Epithelial cell of esophagus (primary cell): ENCODE measurements around the gene RASL10B.

Experiments
- DNase-seq: peaks from one replicate; pipeline ENCODE4 v3.0.0; 2010; ENCODE audit warnings: low read depth
- H3K4me3 ChIP-seq: 2 replicates; pipeline ENCODE4 v1.5.1; 2011; ENCODE audit warnings: mild to moderate bottlenecking, low read length, control low read depth
- TF ChIP-seq, protein P1 (sequence below): IDR thresholded peaks from 2 replicates; pipeline ENCODE4 v1.5.1; 2011; ENCODE audit warnings: low read depth, mild to moderate bottlenecking, low read length, control low read depth, inconsistent platforms; ENCODE audit not compliant: insufficient read depth; ENCODE audit errors: missing control alignments

RASL10B gene

GRCh38 chr17:35752471-35752870, 21.0 kb downstream of the RASL10B start:
- H3K4me3 ChIP-seq = no peak overlapping the region
- TF ChIP-seq, protein P1, sequence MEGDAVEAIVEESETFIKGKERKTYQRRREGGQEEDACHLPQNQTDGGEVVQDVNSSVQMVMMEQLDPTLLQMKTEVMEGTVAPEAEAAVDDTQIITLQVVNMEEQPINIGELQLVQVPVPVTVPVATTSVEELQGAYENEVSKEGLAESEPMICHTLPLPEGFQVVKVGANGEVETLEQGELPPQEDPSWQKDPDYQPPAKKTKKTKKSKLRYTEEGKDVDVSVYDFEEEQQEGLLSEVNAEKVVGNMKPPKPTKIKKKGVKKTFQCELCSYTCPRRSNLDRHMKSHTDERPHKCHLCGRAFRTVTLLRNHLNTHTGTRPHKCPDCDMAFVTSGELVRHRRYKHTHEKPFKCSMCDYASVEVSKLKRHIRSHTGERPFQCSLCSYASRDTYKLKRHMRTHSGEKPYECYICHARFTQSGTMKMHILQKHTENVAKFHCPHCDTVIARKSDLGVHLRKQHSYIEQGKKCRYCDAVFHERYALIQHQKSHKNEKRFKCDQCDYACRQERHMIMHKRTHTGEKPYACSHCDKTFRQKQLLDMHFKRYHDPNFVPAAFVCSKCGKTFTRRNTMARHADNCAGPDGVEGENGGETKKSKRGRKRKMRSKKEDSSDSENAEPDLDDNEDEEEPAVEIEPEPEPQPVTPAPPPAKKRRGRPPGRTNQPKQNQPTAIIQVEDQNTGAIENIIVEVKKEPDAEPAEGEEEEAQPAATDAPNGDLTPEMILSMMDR = no peak
- DNase-seq = no peak

DNA sequence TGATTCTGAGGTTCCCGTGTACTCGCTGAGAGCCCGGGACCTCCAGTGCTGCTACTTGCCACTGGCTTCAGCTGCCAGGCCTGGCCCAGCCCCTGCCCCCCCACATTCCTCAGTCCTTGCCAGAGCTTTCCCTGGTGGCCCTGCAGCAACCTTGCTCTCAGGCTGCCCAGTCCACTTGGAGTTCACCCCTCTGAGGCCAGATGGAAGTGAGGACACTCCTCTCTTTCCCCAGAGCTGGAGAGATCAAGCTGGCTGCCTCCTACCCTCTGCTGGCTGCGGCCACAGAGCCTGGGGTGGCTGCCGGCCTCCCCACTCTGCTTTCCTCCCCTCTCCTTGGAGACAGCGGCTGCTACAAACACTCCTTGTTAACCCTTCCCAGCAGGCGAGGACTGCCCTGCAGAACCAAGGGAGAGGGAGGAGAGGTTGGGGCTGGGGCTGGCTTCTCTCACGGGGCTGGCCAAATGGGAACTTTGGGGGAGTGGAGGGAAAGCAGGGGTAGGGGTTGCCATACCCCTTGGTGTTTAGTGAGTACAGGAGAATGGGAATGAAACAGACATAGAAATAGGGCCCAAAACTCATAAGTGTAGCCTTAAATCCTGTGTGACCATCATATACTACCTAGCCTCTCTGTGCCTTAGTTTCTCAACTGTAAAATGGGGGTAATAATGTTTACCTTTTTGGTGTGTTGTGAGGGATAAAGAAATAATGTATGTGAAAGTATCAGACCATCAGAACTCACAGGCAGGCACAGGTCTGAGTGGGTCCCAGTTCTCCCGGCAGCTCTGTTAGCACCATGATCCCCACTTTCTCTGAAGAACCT, 21.7 kb downstream of the RASL10B start, which contains the start of gene GAS2L2:
Gene GAS2L2, minus strand, starts transcription at position 295 of the 820 bp plus-strand sequence. CDS start 389 bp downstream, outside the sequence.
- H3K4me3 ChIP-seq = no peak within 1 kb of the TSS
- no peak for DNase-seq
- TF ChIP-seq, protein P1 = no peak

DNA sequence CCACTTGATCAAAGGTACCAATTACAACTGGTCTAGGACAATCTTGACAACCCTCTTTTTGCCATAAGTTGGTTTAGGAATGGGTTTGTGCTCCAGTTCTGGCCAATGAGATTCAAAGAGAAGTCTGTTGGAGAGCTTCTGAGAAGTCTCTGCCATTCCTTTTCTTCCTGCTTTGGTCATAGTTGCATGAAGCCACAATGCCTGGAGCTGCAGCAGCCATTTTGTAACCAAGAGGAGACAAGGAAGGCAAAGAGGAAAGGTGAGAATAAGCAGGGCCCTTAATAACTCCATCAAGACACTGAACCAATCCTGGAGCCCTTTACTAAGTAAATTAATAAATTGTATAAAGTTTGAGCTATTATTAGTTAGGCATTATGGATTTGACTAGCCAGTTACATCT, 25.8 kb downstream of the RASL10B start:
- no peak overlapping the region for H3K4me3 ChIP-seq
- TF ChIP-seq, protein P1 = no peak
- no peak for DNase-seq

- no peak for DNase-seq
- no peak within 1 kb of the TSS for H3K4me3 ChIP-seq
- TF ChIP-seq, protein P1 = no peak
Measured at GRCh38 chr17:35760587-35760986, 29.1 kb downstream of the RASL10B start, which contains the start of gene C17orf50. Gene C17orf50 (plus strand): TSS chr17:35760887. CDS start chr17:35760942, 55 bp downstream.

DNA sequence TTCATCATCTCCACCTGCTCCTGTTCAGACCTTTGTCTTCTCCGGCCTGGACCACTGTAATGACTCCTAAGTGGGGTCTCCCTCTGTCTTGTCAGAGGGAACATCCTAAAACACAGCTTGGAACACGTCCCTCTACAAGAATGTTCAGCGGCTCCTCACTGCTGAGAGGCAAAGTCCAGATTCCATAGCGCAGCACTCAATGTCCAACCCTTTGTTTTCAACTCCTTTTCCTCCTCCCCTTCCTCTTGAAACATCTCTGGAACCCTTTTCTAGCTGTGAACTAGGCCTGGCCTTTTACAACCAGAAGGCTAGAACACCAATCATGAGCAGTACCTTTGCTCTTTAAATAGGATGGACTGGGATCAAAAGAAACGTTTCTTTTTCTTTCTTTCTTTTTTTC, 30.2 kb downstream of the RASL10B start:
- H3K4me3 ChIP-seq = no peak overlapping the region
- no peak for DNase-seq
- TF ChIP-seq, protein P1 = no peak

DNA sequence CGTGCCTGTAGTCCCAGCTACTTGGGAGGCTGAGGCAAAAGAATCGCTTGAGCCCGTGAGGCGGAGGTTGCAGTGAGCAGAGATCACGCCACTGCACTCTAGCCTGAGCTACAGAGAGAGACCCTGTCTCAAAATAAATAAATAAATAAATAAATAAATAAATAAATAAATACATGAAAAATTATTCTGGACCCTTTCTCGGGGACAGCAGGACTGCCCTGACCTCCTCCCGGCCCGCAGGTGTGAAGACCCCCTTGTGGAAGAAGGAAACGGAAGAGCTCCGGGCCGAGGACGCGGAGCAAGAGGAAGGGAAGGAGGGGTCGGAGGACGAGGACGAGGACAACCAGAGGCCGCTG, 32.3 kb downstream of the RASL10B start:
- TF ChIP-seq, protein P1 = no peak
- H3K4me3 ChIP-seq = peak overlapping the region; percentile 27
- DNase-seq = no peak
